Measurements from ENCODE around the gene PDHX. TPM values are rescaled to one million over a fixed set of nuclear protein-coding genes. Genes with fewer than 3 reads are reported as not detected.

Gene PDHX
- total RNA-seq, 2 experiments from 2014 or later, result 17.3 to 17.4 TPM

DNA sequence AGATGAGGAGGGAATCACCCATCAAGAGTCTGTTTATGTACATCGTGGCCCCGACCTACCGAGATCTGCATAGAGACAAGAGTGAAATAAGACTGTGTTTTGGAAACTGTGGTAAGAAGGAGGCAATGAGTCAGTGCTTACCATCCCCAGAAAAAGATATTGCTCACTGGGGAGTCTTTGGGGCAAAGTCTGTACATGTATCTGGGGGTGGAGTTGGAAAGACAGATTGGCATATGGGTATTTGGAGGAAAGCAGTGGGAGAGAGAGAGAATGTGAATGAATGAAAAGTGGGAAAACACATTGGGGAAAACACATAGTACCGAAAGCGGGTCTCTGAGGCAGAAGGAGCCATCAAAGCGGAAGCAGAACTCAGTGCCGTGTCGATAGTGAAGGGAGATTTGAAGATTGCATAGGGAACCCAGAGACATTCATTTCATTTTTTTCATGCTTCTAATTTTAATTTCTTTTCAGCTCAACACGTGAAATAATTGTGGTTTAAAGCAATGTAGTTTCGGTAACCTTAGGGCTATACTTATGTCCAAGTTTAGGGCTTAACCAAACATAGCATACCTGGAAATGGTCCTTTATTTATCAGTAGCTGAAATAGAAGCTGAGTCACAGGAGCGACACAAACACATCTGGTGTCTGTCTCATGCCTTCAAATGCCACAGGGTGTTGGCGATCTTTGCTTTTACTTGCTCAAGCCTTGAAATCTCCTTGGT is 124.0 kb downstream of the PDHX start:
- peak overlapping the region; percentile 84 to 88 for H3K27ac ChIP-seq (ENCODE audit: low read depth in 1 of 2, low read length in 2 of 2)
- intact Hi-C loops (cut with DNase I, micrococcal nuclease), result loop anchor here in 1 of 2 experiments (1.0 to 10.0 kb wide), 4 partner anchors 38 to 624 kb away; partner anchors contain the start of genes CD44 and TRIM44
- H3K9me3 ChIP-seq (ENCODE audit: control insufficient read depth in 1 of 2, insufficient read depth in 1 of 2, low read length in 2 of 2), result no peaks in the 10 kb centered on the region
- peak; percentile 79 for ATAC-seq (ENCODE audit: poor library complexity)
- H3K4me3 ChIP-seq (ENCODE audit: low read length), result peak overlapping the region; percentile 55
- H3K9me3 Mint-ChIP-seq, result no peaks in the 10 kb centered on the region
- TF ChIP-seq, protein P1, sequence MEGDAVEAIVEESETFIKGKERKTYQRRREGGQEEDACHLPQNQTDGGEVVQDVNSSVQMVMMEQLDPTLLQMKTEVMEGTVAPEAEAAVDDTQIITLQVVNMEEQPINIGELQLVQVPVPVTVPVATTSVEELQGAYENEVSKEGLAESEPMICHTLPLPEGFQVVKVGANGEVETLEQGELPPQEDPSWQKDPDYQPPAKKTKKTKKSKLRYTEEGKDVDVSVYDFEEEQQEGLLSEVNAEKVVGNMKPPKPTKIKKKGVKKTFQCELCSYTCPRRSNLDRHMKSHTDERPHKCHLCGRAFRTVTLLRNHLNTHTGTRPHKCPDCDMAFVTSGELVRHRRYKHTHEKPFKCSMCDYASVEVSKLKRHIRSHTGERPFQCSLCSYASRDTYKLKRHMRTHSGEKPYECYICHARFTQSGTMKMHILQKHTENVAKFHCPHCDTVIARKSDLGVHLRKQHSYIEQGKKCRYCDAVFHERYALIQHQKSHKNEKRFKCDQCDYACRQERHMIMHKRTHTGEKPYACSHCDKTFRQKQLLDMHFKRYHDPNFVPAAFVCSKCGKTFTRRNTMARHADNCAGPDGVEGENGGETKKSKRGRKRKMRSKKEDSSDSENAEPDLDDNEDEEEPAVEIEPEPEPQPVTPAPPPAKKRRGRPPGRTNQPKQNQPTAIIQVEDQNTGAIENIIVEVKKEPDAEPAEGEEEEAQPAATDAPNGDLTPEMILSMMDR (IDR thresholded peaks at IDR 0.05), result no peak
- ChIA-PET CTCF (interaction anchor here (0.6 to 1.4 kb wide), 9 partner anchors 8 to 265 kb away, joined by 3 to 8 read pairs (median 3); no protein-coding TSS in a partner anchor), POLR2A (interaction anchor here (0.8 to 1.8 kb wide), 14 partner anchors 9 to 137 kb away, joined by 3 to 21 read pairs (median 5); partner anchors contain the start of gene CD44)
- H3K4me1 ChIP-seq (ENCODE audit: insufficient read depth, low read length), result peaks cover 43% of the 10 kb centered on the region
- peaks cover 72% of the 10 kb centered on the region for H3K4me1 Mint-ChIP-seq (ENCODE audit: low read depth)
- H3K27me3 ChIP-seq (ENCODE audit: control insufficient read depth in 1 of 2, insufficient read depth in 2 of 2, low read length in 2 of 2), result no peaks in the 10 kb centered on the region
- no peaks in the 10 kb centered on the region for H3K36me3 Mint-ChIP-seq (ENCODE audit: low read depth)
- no peaks in the 10 kb centered on the region for H3K36me3 ChIP-seq (ENCODE audit: insufficient read depth, low read length)
- peak overlapping the region; percentile 92 for H3K27ac Mint-ChIP-seq
- peak overlapping the region; percentile 81 for H3K4me3 Mint-ChIP-seq
- H3K27me3 Mint-ChIP-seq, result no peaks in the 10 kb centered on the region
- DNase-seq, result peak; percentile 37 to 92 (median 57)

DNA sequence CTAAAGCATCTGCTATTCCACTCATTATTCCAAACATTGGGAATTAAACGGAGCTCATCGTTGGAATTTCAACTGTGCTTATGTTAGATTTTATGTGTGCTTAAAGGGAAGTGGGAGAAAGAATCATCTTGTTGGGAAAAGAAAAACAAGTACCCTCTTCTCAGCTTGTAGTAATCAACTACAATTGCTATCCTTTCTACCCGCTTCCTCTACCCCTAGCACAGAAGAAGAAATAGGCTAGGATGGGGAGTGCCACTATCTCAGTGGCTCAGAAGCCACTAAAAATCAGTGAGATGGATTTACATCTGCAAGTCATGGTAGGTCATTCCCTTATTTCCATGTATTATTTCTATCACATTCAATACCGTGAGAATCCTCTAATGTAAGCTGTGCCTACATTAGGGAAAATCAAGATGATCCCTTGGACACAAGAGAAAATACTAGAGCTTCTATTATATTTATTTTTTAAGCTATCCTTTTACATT is 124.7 kb downstream of the PDHX start:
- H3K4me3 Mint-ChIP-seq, result peak overlapping the region; percentile 81

DNA sequence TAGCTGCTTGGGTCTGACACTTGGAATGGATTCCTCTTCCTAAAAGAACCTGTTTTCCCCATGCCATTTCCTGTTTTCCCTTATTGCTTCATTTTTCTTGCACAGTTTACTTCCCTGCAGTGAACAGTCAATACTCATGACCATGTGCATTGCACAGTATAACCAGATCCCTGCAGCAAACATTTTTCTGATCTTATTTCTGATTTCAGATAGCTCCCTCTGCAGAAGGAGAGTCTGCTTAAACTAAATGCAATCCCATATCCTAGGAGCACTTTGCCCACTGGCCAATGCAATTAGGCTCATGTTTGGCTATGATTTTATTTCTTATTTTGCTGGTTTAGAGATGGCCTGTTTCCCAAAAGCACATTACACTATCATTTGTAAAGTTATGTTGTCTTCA is 125.8 kb downstream of the PDHX start:
- TF ChIP-seq, protein P1 (IDR thresholded peaks at IDR 0.05), result no peak
- Mint-ChIP-seq H3K4me1 (ENCODE audit: low read depth) (peaks cover 87% of the 10 kb centered on the region), H3K4me3 (no peak overlapping the region), H3K27me3 (no peaks in the 10 kb centered on the region), H3K36me3 (ENCODE audit: low read depth) (no peaks in the 10 kb centered on the region), H3K27ac (peak overlapping the region; percentile 92), H3K9me3 (peaks cover 1% of the 10 kb centered on the region)
- Histone ChIP-seq H3K36me3 (ENCODE audit: insufficient read depth, low read length) (no peaks in the 10 kb centered on the region), H3K27ac (ENCODE audit: low read depth in 1 of 2, low read length in 2 of 2) (no peak overlapping the region), H3K9me3 (ENCODE audit: control insufficient read depth in 1 of 2, insufficient read depth in 1 of 2, low read length in 2 of 2) (no peaks in the 10 kb centered on the region), H3K4me1 (ENCODE audit: insufficient read depth, low read length) (peaks cover 62% of the 10 kb centered on the region), H3K27me3 (ENCODE audit: control insufficient read depth in 1 of 2, insufficient read depth in 2 of 2, low read length in 2 of 2) (no peaks in the 10 kb centered on the region), H3K4me3 (ENCODE audit: low read length) (no peak overlapping the region)
- ATAC-seq (ENCODE audit: poor library complexity) (no peak), DNase-seq (no peak)
- POLR2A ChIA-PET, result interaction anchor here (0.7 to 1.2 kb wide), 2 partner anchors 17 to 25 kb away, joined by 3 read pairs; no protein-coding TSS in a partner anchor
- CTCF ChIA-PET, result no interaction called here
- intact Hi-C loops (cut with DNase I, micrococcal nuclease), result loop anchor here in 1 of 2 experiments (10.0 kb wide), 1 partner anchor 623 kb away; the partner anchor contains the start of gene TRIM44

More for the DNA sequence above, 124.7 kb downstream of the PDHX start:
- H3K9me3 Mint-ChIP-seq, result no peaks in the 10 kb centered on the region
- ChIA-PET CTCF (interaction anchor here (0.6 to 1.4 kb wide), 10 partner anchors 9 to 265 kb away, joined by 3 to 8 read pairs (median 3); no protein-coding TSS in a partner anchor), POLR2A (interaction anchor here (0.9 to 1.8 kb wide), 16 partner anchors 10 to 136 kb away, joined by 3 to 21 read pairs (median 5); partner anchors contain the start of gene CD44)
- peak overlapping the region; percentile 92 for H3K27ac Mint-ChIP-seq
- H3K27me3 Mint-ChIP-seq, result no peaks in the 10 kb centered on the region
- Histone ChIP-seq H3K4me1 (ENCODE audit: insufficient read depth, low read length) (peaks cover 50% of the 10 kb centered on the region), H3K36me3 (ENCODE audit: insufficient read depth, low read length) (no peaks in the 10 kb centered on the region), H3K27ac (ENCODE audit: low read depth in 1 of 2, low read length in 2 of 2) (peak overlapping the region; percentile 84 to 88), H3K9me3 (ENCODE audit: control insufficient read depth in 1 of 2, insufficient read depth in 1 of 2, low read length in 2 of 2) (no peaks in the 10 kb centered on the region), H3K27me3 (ENCODE audit: control insufficient read depth in 1 of 2, insufficient read depth in 2 of 2, low read length in 2 of 2) (no peaks in the 10 kb centered on the region), H3K4me3 (ENCODE audit: low read length) (peak overlapping the region; percentile 55)
- DNase-seq (no peak), ATAC-seq (ENCODE audit: poor library complexity) (no peak)
- peaks cover 76% of the 10 kb centered on the region for H3K4me1 Mint-ChIP-seq (ENCODE audit: low read depth)
- TF ChIP-seq, protein P1 (IDR thresholded peaks at IDR 0.05), result no peak
- no peaks in the 10 kb centered on the region for H3K36me3 Mint-ChIP-seq (ENCODE audit: low read depth)
- intact Hi-C loops (cut with DNase I, micrococcal nuclease), result loop anchor here in 1 of 2 experiments (10.0 kb wide), 1 partner anchor 624 kb away; the partner anchor contains the start of gene TRIM44

All from CD4-positive, alpha-beta T cell (primary cell).